GM12878 (cell line): Measurements from ENCODE around the gene ABCF1. TPM values are rescaled to one million over a fixed set of nuclear protein-coding genes. Genes with fewer than 3 reads are reported as not detected.

ENCODE experiments used
- ATAC-seq: fragments of 200-7000 bp; cut with Tn5 transposase; 3 replicates; pipeline ENCODE4 v1.9.1; 2020; ENCODE audit warnings: mild to moderate bottlenecking, moderate library complexity
- BruUV-seq: library from RNA; stranded (reverse); fragments of 400-500 nt; replicated peaks from 2 replicates; lab custom pipeline; 2021; lab: Mats Ljungman, UMichigan
- CTCF ChIA-PET: fragments of 300-600 bp; sonication (Branson Sonifier 250); formaldehyde crosslinking; extraction: SDS; loops from one replicate; lab custom pipeline; 2021; ENCODE audit warnings: inconsistent platforms; lab: Yijun Ruan, JAX
- POLR2A ChIA-PET: fragments of 350-600 bp; formaldehyde crosslinking; extraction: SDS; loops from one replicate; lab custom pipeline; 2021; ENCODE audit warnings: inconsistent platforms; lab: Charles Lee
- RAD21 ChIA-PET: fragments of 300-600 bp; sonication (Branson Sonifier 250); formaldehyde crosslinking; loops from one replicate; lab custom pipeline; 2023; ENCODE audit warnings: antibody characterized with exemption; ENCODE audit not compliant: unreplicated experiment; lab: Charles Lee
- SMC1A ChIA-PET: fragments of 300-600 bp; sonication (Branson Sonifier 250); formaldehyde crosslinking; loops from one replicate; lab custom pipeline; 2023; ENCODE audit not compliant: unreplicated experiment, uncharacterized antibody; lab: Charles Lee
- DNase-seq: peaks from one replicate; pipeline ENCODE4 v3.0.0-alpha.2; 2011; ENCODE audit warnings: low read depth, low spot score
- FAIRE-seq: peaks from 3 replicates; lab custom pipeline; 2011; peaks lifted over from hg19 to GRCh38; lab: Jason Lieb, UNC
- H2AFZ ChIP-seq: 2 replicates; pipeline ENCODE4 v1.6.0; 2011; ENCODE audit warnings: low read depth, low read length, control low read depth; ENCODE audit not compliant: control insufficient read depth
- H3K27ac ChIP-seq: 2 replicates; pipeline ENCODE4 v1.5.1; 2011; ENCODE audit warnings: control low read depth; ENCODE audit not compliant: control insufficient read depth, insufficient read depth
- H3K27me3 ChIP-seq, 2 experiments: replicated peaks in 1 of 2; 2 replicates each; pipeline versions ENCODE4 v1.6.0 to v1.6.1; 2011; ENCODE audit warnings: low read length in 1 of 2; ENCODE audit not compliant: control insufficient read depth in 2 of 2, insufficient read depth in 2 of 2
- H3K36me3 ChIP-seq, 2 experiments: 2 replicates each; pipeline ENCODE4 v1.5.1; 2011; ENCODE audit warnings: low read length in 1 of 2; ENCODE audit not compliant: control insufficient read depth in 2 of 2, insufficient read depth in 2 of 2
- H3K4me1 ChIP-seq: 2 replicates; pipeline ENCODE4 v1.6.1; 2011; ENCODE audit warnings: mild to moderate bottlenecking, low read length, moderate library complexity, mixed read lengths; ENCODE audit not compliant: control insufficient read depth, insufficient read depth
- H3K4me2 ChIP-seq: 2 replicates; pipeline ENCODE4 v1.6.0; 2011; ENCODE audit warnings: control low read depth; ENCODE audit not compliant: control insufficient read depth, insufficient read depth
- H3K4me3 ChIP-seq: fragments of 200-600 bp; sonication (generic); 2 replicates; pipeline ENCODE4 v1.5.1; 2016
- H3K79me2 ChIP-seq: 2 replicates; pipeline ENCODE4 v1.6.0; 2011; ENCODE audit warnings: low read length; ENCODE audit not compliant: control insufficient read depth, insufficient read depth
- H3K9ac ChIP-seq: 2 replicates; pipeline ENCODE4 v1.8.0; 2011; ENCODE audit warnings: low read length, control low read depth, mixed read lengths; ENCODE audit not compliant: control insufficient read depth, insufficient read depth
- H3K9me3 ChIP-seq: replicated peaks from 3 replicates; pipeline ENCODE4 v1.5.1; 2011; ENCODE audit warnings: mild to moderate bottlenecking, low read length; ENCODE audit not compliant: control insufficient read depth, insufficient read depth
- H4K20me1 ChIP-seq: 2 replicates; pipeline ENCODE4 v1.6.0; 2011; ENCODE audit not compliant: control insufficient read depth, insufficient read depth
- BCL11A ChIP-seq: IDR thresholded peaks from 2 replicates; pipeline ENCODE4 v1.6.1; 2011; ENCODE audit warnings: low read depth, low read length
- BHLHE40 ChIP-seq, 2 experiments: fragments of 450-650 bp in 1 of 2; IDR thresholded peaks; 2 replicates each; pipeline ENCODE4 v1.6.1; 2011 to 2017; ENCODE audit warnings: low read depth in 2 of 2, borderline replicate concordance in 1 of 2, improper control_type of control experiment in 1 of 2, low read length in 1 of 2, mild to moderate bottlenecking in 1 of 2
- LARP7 ChIP-seq: fragments of 450-650 bp; IDR thresholded peaks from 2 replicates; pipeline ENCODE4 v1.6.1; 2017; ENCODE audit warnings: mild to moderate bottlenecking
- MTA3 ChIP-seq: IDR thresholded peaks from 2 replicates; pipeline ENCODE4 v1.6.1; 2012; ENCODE audit warnings: low read length, inconsistent platforms, borderline replicate concordance
- MXI1 ChIP-seq: fragments of 150-350 bp; IDR thresholded peaks from 2 replicates; pipeline ENCODE4 v1.6.1; 2011; ENCODE audit warnings: low read depth, mild to moderate bottlenecking, inconsistent platforms, low read length, improper control_type of control experiment
- NFIC ChIP-seq: IDR thresholded peaks from 2 replicates; pipeline ENCODE4 v1.6.1; 2012; ENCODE audit warnings: low read depth, mild to moderate bottlenecking, inconsistent platforms, low read length, moderate library complexity
- NR2C2 ChIP-seq: IDR thresholded peaks from 2 replicates; pipeline ENCODE4 v1.6.1; 2011; ENCODE audit warnings: borderline replicate concordance, low read depth; ENCODE audit not compliant: control insufficient read depth, insufficient read length
- PAX5 ChIP-seq: IDR thresholded peaks from 2 replicates; pipeline ENCODE4 v1.6.1; 2011; ENCODE audit warnings: low read depth, low read length, borderline replicate concordance
- PML ChIP-seq: IDR thresholded peaks from 2 replicates; pipeline ENCODE4 v1.6.1; 2012; ENCODE audit warnings: low read length, inconsistent platforms
- POLR2AphosphoS2 ChIP-seq: IDR thresholded peaks from 2 replicates; pipeline ENCODE4 v1.6.1; 2011; ENCODE audit warnings: low read depth, mild to moderate bottlenecking, low read length, improper control_type of control experiment, moderate library complexity
- POLR2AphosphoS5 ChIP-seq: IDR thresholded peaks from 2 replicates; pipeline ENCODE4 v1.6.1; 2011; ENCODE audit warnings: mild to moderate bottlenecking, low read length, inconsistent platforms
- RUNX3 ChIP-seq: IDR thresholded peaks from 2 replicates; pipeline ENCODE4 v1.6.1; 2012; ENCODE audit warnings: low read length, inconsistent platforms
- SMAD1 ChIP-seq: fragments of 450-650 bp; IDR thresholded peaks from 2 replicates; pipeline ENCODE4 v1.6.1; 2018; ENCODE audit warnings: mild to moderate bottlenecking, low read depth; ENCODE audit not compliant: partially characterized antibody
- SMARCA5 ChIP-seq: fragments of 450-650 bp; IDR thresholded peaks from 2 replicates; pipeline ENCODE4 v1.6.1; 2017; ENCODE audit warnings: mild to moderate bottlenecking
- SP1 ChIP-seq: IDR thresholded peaks from one replicate; pipeline ENCODE4 v1.6.1; 2011; ENCODE audit warnings: low read depth, low read length
- STAT1 ChIP-seq: fragments of 450-650 bp; conservative IDR thresholded peaks from 2 replicates; pipeline ENCODE4 v1.6.1; 2014; ENCODE audit warnings: antibody characterized with exemption, mild to moderate bottlenecking
- TCF3 ChIP-seq: IDR thresholded peaks from 2 replicates; pipeline ENCODE4 v1.6.1; 2012; ENCODE audit warnings: low read depth, mild to moderate bottlenecking, low read length, borderline replicate concordance; ENCODE audit not compliant: insufficient read depth
- ZNF592 ChIP-seq: fragments of 450-650 bp; IDR thresholded peaks from 2 replicates; pipeline ENCODE4 v1.6.1; 2017; ENCODE audit warnings: mild to moderate bottlenecking, moderate library complexity
- ZZZ3 ChIP-seq: IDR thresholded peaks from 2 replicates; pipeline ENCODE4 v1.6.1; 2011; ENCODE audit warnings: low read depth; ENCODE audit not compliant: control insufficient read depth, insufficient read length
- WGBS: methylation state at CpG from one replicate; pipeline ENCODE4 v1.1.6; 2016; ENCODE audit warnings: low lambda C conversion rate; ENCODE audit not compliant: insufficient replicate concordance, insufficient coverage; ENCODE audit errors: missing lambda C conversion rate; 5-methylcytosine and 5-hydroxymethylcytosine counted together
- in situ Hi-C: fragments of 300-500 bp; cut with MboI; formaldehyde crosslinking; loops from 9 replicates; pipeline ENCODE4 v1.14.3; 2018; ENCODE audit warnings: mixed read lengths
- intact Hi-C: fragments of 100-400 bp; cut with micrococcal nuclease; formaldehyde crosslinking; loops from one replicate; pipeline ENCODE4 v1.14.2; 2022; ENCODE audit not compliant: unreplicated experiment
- polyA plus RNA-seq, 11 experiments: library from polyadenylated mRNA; depleted of rRNA in 4 of 11; unstranded in 6 of 11; stranded (reverse) in 5 of 11; fragments of >200 nt; fragmentation: Nextera tagmentation in 4 of 11; fragmentation: Illumina TruSeq in 1 of 11; extraction: Ambion mirVana in 4 of 11; extraction: Trizol in 1 of 11; gene quantifications; 1 replicate in 1 of 11; 2 replicates in 10 of 11; pipeline versions ENCODE4 v1.2.1 to v1.2.3, GENCODE V29; 2011 to 2016; ENCODE audit warnings: inconsistent platforms in 2 of 11, missing spikeins in 2 of 11, low read depth in 1 of 11
- total RNA-seq, 4 experiments: library from RNA; depleted of rRNA in 3 of 4; stranded (reverse); fragments of >200 nt in 3 of 4; fragmentation: Illumina TruSeq in 1 of 4; extraction: Trizol in 1 of 4; gene quantifications; 2 replicates each; pipeline versions ENCODE4 v1.2.1 to v1.2.3, GENCODE V29; 2013 to 2021

ABCF1 gene
- total and polyA plus RNA-seq, 10 of the 15 experiments (the other 5 are each of a cell fraction or from before 2014, with no cell fraction given), result 21.3 to 79.6 (median 55.9) TPM

- intact Hi-C loops (loop anchor here (2.0 kb wide), 2 partner anchors 57 to 59 kb away; partner anchors contain the start of genes DHX16, GNL1 and PRR3), in situ Hi-C loops (loop anchor here (5.0 kb wide), 1 partner anchor 101 kb away; the partner anchor contains the start of gene MDC1)
- H3K4me1 ChIP-seq, result peaks cover 3% of the 10 kb centered on the region
- ChIA-PET SMC1A (interaction anchor here (0.8 to 3.3 kb wide), 8 partner anchors 19 to 150 kb away, joined by 3 to 19 read pairs (median 4); partner anchors contain the start of gene ABCF1), CTCF (interaction anchor here (0.7 to 4.2 kb wide), 7 partner anchors 19 to 133 kb away, joined by 3 to 41 read pairs (median 5); no protein-coding TSS in a partner anchor), RAD21 (interaction anchor here (1.4 to 2.4 kb wide), 3 partner anchors 19 to 297 kb away, joined by 4 to 8 read pairs (median 4); partner anchors contain the start of gene VARS2), POLR2A (interaction anchor here (0.7 to 3.1 kb wide), 15 partner anchors 10 to 292 kb away, joined by 3 to 16 read pairs (median 8); partner anchors contain the start of genes GNL1, GTF2H4, MDC1 and PRR3)
- no peaks in the 10 kb centered on the region for H3K27me3 ChIP-seq
- H3K9ac ChIP-seq, result peak overlapping the region; percentile 100
- no peak for FAIRE-seq
- 0 out of 2 replicates have a peak, but pooled peaks cover 6% of the 10 kb centered on the region for H4K20me1 ChIP-seq
- H3K27ac ChIP-seq, result peak overlapping the region; percentile 99
- ATAC-seq, result peak; percentile 0; the same call in 2 of the 3 replicates
- H3K4me2 ChIP-seq, result peak overlapping the region; percentile 94
- DNase-seq, result no peak
- H3K9me3 ChIP-seq, result no peaks in the 10 kb centered on the region; the same call in 2 of the 3 replicates
- peak overlapping the region; percentile 75 for H3K4me3 ChIP-seq
- H2AFZ ChIP-seq, result no peak overlapping the region
- WGBS, result 0% methylated on average over 10 of the region's 10 CpGs
- no TSS peak for BruUV-seq
- H3K36me3 ChIP-seq, result peaks cover 2 to 32% of the 10 kb centered on the region in 2 experiments; a peak in 3 of 4 replicates
- peaks cover 62% of the 10 kb centered on the region for H3K79me2 ChIP-seq
- peak; percentile 72 for TF ChIP-seq SMAD1
- peak; percentile 16; the same call in 1 of the 2 replicates for TF ChIP-seq TCF3
- TF ChIP-seq NR2C2, result no peak
- no peak for TF ChIP-seq SMARCA5
- no peak for TF ChIP-seq PAX5
- TF ChIP-seq POLR2AphosphoS2, result peak; percentile 82; the same call in 1 of the 2 replicates
- 0 out of 2 replicates have a peak, but pooled peaks have one; percentile 58 for TF ChIP-seq PML
- peak; percentile 28; the same call in 1 of the 2 replicates for TF ChIP-seq LARP7
- TF ChIP-seq RUNX3, result peak; percentile 48; the same call in 1 of the 2 replicates
- peak in 1 of 2 experiments; percentile 42; a peak in 1 of 4 replicates for TF ChIP-seq BHLHE40 (IDR thresholded peaks at IDR 0.05; ENCODE audit: borderline replicate concordance in 1 of 2, low read depth in 2 of 2, low read length in 1 of 2)
- TF ChIP-seq MTA3, result peak; percentile 21; the same call in 1 of the 2 replicates
- TF ChIP-seq MXI1, result 0 out of 2 replicates have a peak, but pooled peaks have one; percentile 40
- TF ChIP-seq STAT1, result no peak
- TF ChIP-seq ZNF592, result no peak
- TF ChIP-seq BCL11A, result 0 out of 2 replicates have a peak, but pooled peaks have one; percentile 27
- TF ChIP-seq ZZZ3, result no peak
- TF ChIP-seq SP1, result no peak
- TF ChIP-seq POLR2AphosphoS5, result peak; percentile 94
- TF ChIP-seq NFIC, result peak; percentile 11; the same call in 1 of the 2 replicates
Observed at GRCh38 chr6:30615958-30616810, 44.9 kb downstream of the ABCF1 start.
